Neural cell (in vitro differentiated cells): ENCODE measurements around the gene TPM2. TPM values are rescaled to one million over a fixed set of nuclear protein-coding genes. Genes with fewer than 3 reads are reported as not detected.

Source experiments
- H2AFZ ChIP-seq: fragments of 200-600, 300-800 bp; sonication (generic), shearing (Covaris generic); 2 replicates; pipeline ENCODE4 v1.6.0; 2014; ENCODE audit warnings: low read depth, mild to moderate bottlenecking, antibody characterized with exemption, low read length, moderate library complexity
- H3F3A ChIP-seq: fragments of 200-600 bp; shearing (Covaris generic); 2 replicates; pipeline ENCODE4 v1.6.1; 2016; ENCODE audit warnings: mild to moderate bottlenecking, moderate library complexity, mixed read lengths, antibody characterized with exemption, low read length; ENCODE audit not compliant: insufficient read depth, poor library complexity, severe bottlenecking
- H3K27ac ChIP-seq: fragments of 200-600, 300-800 bp; sonication (generic), shearing (Covaris generic); 2 replicates; pipeline ENCODE4 v1.5.1; 2014; ENCODE audit warnings: mild to moderate bottlenecking, low read length, moderate library complexity
- H3K27me3 ChIP-seq: fragments of 300-800, 200-600 bp; sonication (generic), shearing (Covaris generic); 2 replicates; pipeline ENCODE4 v1.6.0; 2014; ENCODE audit warnings: mild to moderate bottlenecking, low read depth, low read length, moderate library complexity; ENCODE audit not compliant: insufficient read depth
- H3K36me3 ChIP-seq: fragments of 300-800, 200-600 bp; sonication (generic), shearing (Covaris generic); 2 replicates; pipeline ENCODE4 v1.5.1; 2014; ENCODE audit warnings: mild to moderate bottlenecking, antibody characterized with exemption, low read length, moderate library complexity; ENCODE audit not compliant: insufficient read depth
- H3K4me2 ChIP-seq: fragments of 300-800, 200-600 bp; sonication (generic), shearing (Covaris generic); 2 replicates; pipeline ENCODE4 v1.6.0; 2014; ENCODE audit warnings: mild to moderate bottlenecking, low read length
- H3K4me3 ChIP-seq: fragments of 300-800, 200-600 bp; sonication (generic), shearing (Covaris generic); 2 replicates; pipeline ENCODE4 v1.5.1; 2014; ENCODE audit warnings: mild to moderate bottlenecking, low read length, moderate library complexity
- H3K79me2 ChIP-seq: fragments of 200-600 bp; shearing (Covaris generic); replicated peaks from 2 replicates; pipeline ENCODE4 v1.6.0; 2014; ENCODE audit warnings: mild to moderate bottlenecking, low read length, moderate library complexity; ENCODE audit not compliant: insufficient read depth
- H3K9ac ChIP-seq: fragments of 300-800, 200-600 bp; sonication (generic), shearing (Covaris generic); 2 replicates; pipeline ENCODE4 v1.6.1; 2016; ENCODE audit warnings: mild to moderate bottlenecking, low read length, mixed read lengths
- H3K9me2 ChIP-seq: fragments of 200-600 bp; shearing (Covaris generic); 2 replicates; pipeline ENCODE4 v1.6.1; 2016; ENCODE audit warnings: mild to moderate bottlenecking, low read length, mixed read lengths; ENCODE audit not compliant: insufficient read depth
- H3K9me3 ChIP-seq: fragments of 200-600, 300-800 bp; sonication (generic), shearing (Covaris generic); 2 replicates; pipeline ENCODE4 v1.6.1; 2016; ENCODE audit warnings: mild to moderate bottlenecking, mixed run types, low read length, moderate library complexity, mixed read lengths
- H4K20me1 ChIP-seq: fragments of 200-600 bp; shearing (Covaris generic); 2 replicates; pipeline ENCODE4 v1.6.1; 2016; ENCODE audit warnings: mild to moderate bottlenecking, mixed run types; ENCODE audit not compliant: insufficient read depth
- EP300 ChIP-seq: fragments of 450-650 bp; conservative IDR thresholded peaks from 2 replicates; pipeline ENCODE4 v1.6.1; 2014; ENCODE audit warnings: antibody characterized with exemption, mild to moderate bottlenecking, moderate library complexity; ENCODE audit not compliant: poor library complexity, severe bottlenecking
- EZH2 ChIP-seq: fragments of 200-600, 300-800 bp; shearing (Covaris generic), sonication (generic); IDR thresholded peaks from 2 replicates; pipeline ENCODE4 v1.6.1; 2014; ENCODE audit warnings: antibody characterized with exemption, low read length, borderline replicate concordance, mild to moderate bottlenecking; ENCODE audit not compliant: insufficient read depth, poor library complexity, severe bottlenecking
- MXI1 ChIP-seq: fragments of 450-650 bp; conservative IDR thresholded peaks from 2 replicates; pipeline ENCODE4 v1.6.1; 2014; ENCODE audit warnings: antibody characterized with exemption, mild to moderate bottlenecking; ENCODE audit not compliant: poor library complexity, severe bottlenecking
- POLR2AphosphoS5 ChIP-seq: IDR thresholded peaks from 2 replicates; pipeline ENCODE4 v1.6.1; 2012
- RAD21 ChIP-seq: fragments of 450-650 bp; conservative IDR thresholded peaks from 2 replicates; pipeline ENCODE4 v1.6.1; 2014; ENCODE audit warnings: antibody characterized with exemption, mild to moderate bottlenecking, moderate library complexity
- SMC3 ChIP-seq: fragments of 450-650 bp; conservative IDR thresholded peaks from 2 replicates; pipeline ENCODE4 v1.6.1; 2014; ENCODE audit warnings: antibody characterized with exemption, mild to moderate bottlenecking, moderate library complexity; ENCODE audit not compliant: poor library complexity
- TAF1 ChIP-seq: IDR thresholded peaks from 2 replicates; pipeline ENCODE4 v1.6.1; 2012; ENCODE audit warnings: low read depth
- polyA plus RNA-seq: library from polyadenylated mRNA; depleted of rRNA; stranded (reverse); fragments of >200 nt; gene quantifications from 2 replicates; pipeline ENCODE4 v1.2.3, GENCODE V29; 2014
- TF ChIP-seq, protein P1 (sequence below): fragments of 450-650 bp; IDR thresholded peaks from 2 replicates; pipeline ENCODE4 v1.5.1; 2014; ENCODE audit warnings: antibody characterized with exemption, mild to moderate bottlenecking, moderate library complexity; ENCODE audit not compliant: poor library complexity, severe bottlenecking
- TF ChIP-seq, protein P2 (sequence below): IDR thresholded peaks from 2 replicates; pipeline ENCODE4 v1.6.1; 2012; ENCODE audit warnings: borderline replicate concordance

TPM2 gene
- polyA plus RNA-seq, 1 donor from 2014 or later, result not detected

DNA sequence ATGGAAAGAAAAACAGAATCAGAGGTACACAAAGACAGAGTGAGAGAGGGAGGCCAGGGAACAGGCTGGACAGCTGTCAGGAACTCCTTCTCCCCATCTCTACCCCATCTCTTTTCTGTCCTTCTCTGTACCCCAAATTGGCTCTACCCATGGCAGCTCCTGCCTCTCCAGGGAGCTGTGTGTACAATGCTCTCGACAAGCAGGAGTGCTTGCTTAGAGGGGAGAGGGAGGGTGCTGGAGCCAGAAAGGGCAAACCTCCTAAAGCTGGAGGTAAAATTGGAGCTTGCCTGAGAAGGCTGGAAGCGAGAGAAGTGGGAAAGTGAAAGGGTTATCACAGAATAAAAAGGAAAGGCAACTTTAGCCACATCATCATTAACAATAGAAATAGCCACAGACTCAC is 6.4 kb downstream of the TPM2 start:
- Histone ChIP-seq H3K4me3 (no peak overlapping the region), H3K36me3 (no peaks in the 10 kb centered on the region), H4K20me1 (no peaks in the 10 kb centered on the region), H3F3A (no peaks in the 10 kb centered on the region), H3K4me2 (no peak overlapping the region), H3K27ac (no peak overlapping the region), H3K9ac (no peak overlapping the region), H2AFZ (no peak overlapping the region), H3K27me3 (no peaks in the 10 kb centered on the region), H3K79me2 (no peaks in the 10 kb centered on the region), H3K9me3 (no peaks in the 10 kb centered on the region), H3K9me2 (no peaks in the 10 kb centered on the region)
- TF ChIP-seq TAF1, result no peak
- TF ChIP-seq, protein P1, sequence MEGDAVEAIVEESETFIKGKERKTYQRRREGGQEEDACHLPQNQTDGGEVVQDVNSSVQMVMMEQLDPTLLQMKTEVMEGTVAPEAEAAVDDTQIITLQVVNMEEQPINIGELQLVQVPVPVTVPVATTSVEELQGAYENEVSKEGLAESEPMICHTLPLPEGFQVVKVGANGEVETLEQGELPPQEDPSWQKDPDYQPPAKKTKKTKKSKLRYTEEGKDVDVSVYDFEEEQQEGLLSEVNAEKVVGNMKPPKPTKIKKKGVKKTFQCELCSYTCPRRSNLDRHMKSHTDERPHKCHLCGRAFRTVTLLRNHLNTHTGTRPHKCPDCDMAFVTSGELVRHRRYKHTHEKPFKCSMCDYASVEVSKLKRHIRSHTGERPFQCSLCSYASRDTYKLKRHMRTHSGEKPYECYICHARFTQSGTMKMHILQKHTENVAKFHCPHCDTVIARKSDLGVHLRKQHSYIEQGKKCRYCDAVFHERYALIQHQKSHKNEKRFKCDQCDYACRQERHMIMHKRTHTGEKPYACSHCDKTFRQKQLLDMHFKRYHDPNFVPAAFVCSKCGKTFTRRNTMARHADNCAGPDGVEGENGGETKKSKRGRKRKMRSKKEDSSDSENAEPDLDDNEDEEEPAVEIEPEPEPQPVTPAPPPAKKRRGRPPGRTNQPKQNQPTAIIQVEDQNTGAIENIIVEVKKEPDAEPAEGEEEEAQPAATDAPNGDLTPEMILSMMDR, result no peak
- no peak for TF ChIP-seq POLR2AphosphoS5
- no peak for TF ChIP-seq SMC3
- TF ChIP-seq RAD21, result no peak
- TF ChIP-seq MXI1, result no peak
- TF ChIP-seq, protein P2, sequence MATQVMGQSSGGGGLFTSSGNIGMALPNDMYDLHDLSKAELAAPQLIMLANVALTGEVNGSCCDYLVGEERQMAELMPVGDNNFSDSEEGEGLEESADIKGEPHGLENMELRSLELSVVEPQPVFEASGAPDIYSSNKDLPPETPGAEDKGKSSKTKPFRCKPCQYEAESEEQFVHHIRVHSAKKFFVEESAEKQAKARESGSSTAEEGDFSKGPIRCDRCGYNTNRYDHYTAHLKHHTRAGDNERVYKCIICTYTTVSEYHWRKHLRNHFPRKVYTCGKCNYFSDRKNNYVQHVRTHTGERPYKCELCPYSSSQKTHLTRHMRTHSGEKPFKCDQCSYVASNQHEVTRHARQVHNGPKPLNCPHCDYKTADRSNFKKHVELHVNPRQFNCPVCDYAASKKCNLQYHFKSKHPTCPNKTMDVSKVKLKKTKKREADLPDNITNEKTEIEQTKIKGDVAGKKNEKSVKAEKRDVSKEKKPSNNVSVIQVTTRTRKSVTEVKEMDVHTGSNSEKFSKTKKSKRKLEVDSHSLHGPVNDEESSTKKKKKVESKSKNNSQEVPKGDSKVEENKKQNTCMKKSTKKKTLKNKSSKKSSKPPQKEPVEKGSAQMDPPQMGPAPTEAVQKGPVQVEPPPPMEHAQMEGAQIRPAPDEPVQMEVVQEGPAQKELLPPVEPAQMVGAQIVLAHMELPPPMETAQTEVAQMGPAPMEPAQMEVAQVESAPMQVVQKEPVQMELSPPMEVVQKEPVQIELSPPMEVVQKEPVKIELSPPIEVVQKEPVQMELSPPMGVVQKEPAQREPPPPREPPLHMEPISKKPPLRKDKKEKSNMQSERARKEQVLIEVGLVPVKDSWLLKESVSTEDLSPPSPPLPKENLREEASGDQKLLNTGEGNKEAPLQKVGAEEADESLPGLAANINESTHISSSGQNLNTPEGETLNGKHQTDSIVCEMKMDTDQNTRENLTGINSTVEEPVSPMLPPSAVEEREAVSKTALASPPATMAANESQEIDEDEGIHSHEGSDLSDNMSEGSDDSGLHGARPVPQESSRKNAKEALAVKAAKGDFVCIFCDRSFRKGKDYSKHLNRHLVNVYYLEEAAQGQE, result no peak
- no peak for TF ChIP-seq EZH2
- TF ChIP-seq EP300, result no peak

DNA sequence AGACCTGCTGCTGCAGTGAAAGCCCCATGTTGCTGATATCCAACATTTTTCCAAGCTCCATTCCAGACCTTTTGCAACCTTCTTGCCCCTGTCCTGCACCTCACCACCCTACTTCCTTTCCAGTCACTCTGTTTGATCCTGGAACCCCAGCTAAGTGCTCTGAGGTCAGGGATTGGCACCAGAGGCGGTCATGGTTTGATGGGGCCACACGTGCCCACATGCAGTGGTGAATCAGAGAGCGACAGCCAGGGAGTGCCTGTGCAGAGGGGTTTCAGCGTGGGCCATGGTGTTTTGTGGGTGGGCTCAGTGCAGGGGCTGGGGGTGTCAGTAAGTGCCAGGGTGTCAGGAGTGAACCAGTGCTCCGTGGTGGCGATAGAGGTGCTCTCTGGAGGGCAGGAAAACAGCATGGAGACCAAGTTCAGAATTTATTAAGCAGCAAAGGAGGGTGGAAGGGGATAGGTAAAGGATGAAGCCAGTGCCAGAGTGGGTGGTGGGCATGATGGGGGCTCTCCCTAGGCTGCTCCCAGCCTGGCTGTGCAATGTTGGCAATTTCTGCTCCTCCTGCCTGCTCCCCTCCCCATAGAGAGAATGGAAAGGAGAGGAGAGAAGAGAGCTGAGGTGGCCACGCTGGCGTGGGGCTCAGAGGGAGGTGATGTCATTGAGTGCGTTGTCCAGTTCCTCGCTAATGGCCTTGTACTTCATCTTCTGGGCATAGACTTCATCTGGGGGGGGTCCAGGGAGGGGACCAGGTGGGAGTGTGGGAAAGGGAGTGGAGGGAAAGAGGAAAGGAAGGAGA is 7.0 kb downstream of the TPM2 start:
- Histone ChIP-seq H3K27me3 (no peaks in the 10 kb centered on the region), H3K36me3 (no peaks in the 10 kb centered on the region), H3K9me2 (no peaks in the 10 kb centered on the region), H3K4me2 (no peak overlapping the region), H3K9me3 (no peaks in the 10 kb centered on the region), H4K20me1 (no peaks in the 10 kb centered on the region), H2AFZ (no peak overlapping the region), H3K79me2 (no peaks in the 10 kb centered on the region), H3K4me3 (no peak overlapping the region), H3K27ac (no peak overlapping the region), H3K9ac (no peak overlapping the region), H3F3A (no peaks in the 10 kb centered on the region)
- TF ChIP-seq POLR2AphosphoS5, result no peak
- no peak for TF ChIP-seq EP300
- TF ChIP-seq, protein P1, result no peak
- no peak for TF ChIP-seq SMC3
- TF ChIP-seq TAF1, result no peak
- no peak for TF ChIP-seq EZH2
- TF ChIP-seq, protein P2, result no peak
- no peak for TF ChIP-seq MXI1
- TF ChIP-seq RAD21, result no peak
